DND-41 (cell line): ENCODE measurements around the gene FNDC8.

Experiments
- ATAC-seq: fragments of 200-7000 bp; cut with Tn5 transposase; 3 replicates; pipeline ENCODE4 v1.9.1; 2021; ENCODE audit warnings: low read depth; ENCODE audit not compliant: insufficient read depth
- DNase-seq: peaks from one replicate; pipeline ENCODE4 v3.0.0-alpha.2; 2020
- H2AFZ ChIP-seq: 2 replicates; pipeline ENCODE4 v1.6.0; 2012; ENCODE audit warnings: low read depth, low read length
- H3K27ac ChIP-seq: 2 replicates; pipeline ENCODE4 v1.5.1; 2012; ENCODE audit warnings: low read length, inconsistent platforms
- H3K27me3 ChIP-seq: fragments of 200-600 bp; sonication (generic); 2 replicates; pipeline ENCODE4 v1.6.0; 2012; ENCODE audit warnings: low read length, mild to moderate bottlenecking, inconsistent platforms; ENCODE audit not compliant: insufficient read depth, poor library complexity
- H3K36me3 ChIP-seq: 2 replicates; pipeline ENCODE4 v1.5.1; 2012; ENCODE audit warnings: low read length, inconsistent platforms; ENCODE audit not compliant: insufficient read depth
- H3K4me1 ChIP-seq: 2 replicates; pipeline ENCODE4 v1.5.1; 2012; ENCODE audit warnings: mild to moderate bottlenecking, low read length; ENCODE audit not compliant: insufficient read depth
- H3K4me2 ChIP-seq: 2 replicates; pipeline ENCODE4 v1.6.0; 2012; ENCODE audit warnings: mild to moderate bottlenecking, moderate library complexity, low read length, inconsistent platforms; ENCODE audit not compliant: insufficient read depth
- H3K4me3 ChIP-seq, 2 experiments: fragments of 200-600 bp in 1 of 2; shearing (Covaris generic) in 1 of 2; 2 replicates each; pipeline ENCODE4 v1.5.1; 2012 to 2016; ENCODE audit warnings: inconsistent platforms in 2 of 2, low read length in 2 of 2, mild to moderate bottlenecking in 2 of 2, low read depth in 1 of 2, moderate library complexity in 1 of 2
- H3K79me2 ChIP-seq: 2 replicates; pipeline ENCODE4 v1.6.0; 2012; ENCODE audit warnings: low read length, inconsistent platforms; ENCODE audit not compliant: insufficient read depth
- H3K9ac ChIP-seq: 2 replicates; pipeline ENCODE4 v1.6.0; 2012; ENCODE audit warnings: low read depth, mild to moderate bottlenecking, inconsistent platforms, low read length, moderate library complexity
- H3K9me3 ChIP-seq: 2 replicates; pipeline ENCODE4 v1.5.1; 2012; ENCODE audit warnings: low read length, moderate library complexity, mild to moderate bottlenecking, inconsistent platforms; ENCODE audit not compliant: insufficient read depth, severe bottlenecking
- H4K20me1 ChIP-seq: 2 replicates; pipeline ENCODE4 v1.6.0; 2012; ENCODE audit warnings: low read length; ENCODE audit not compliant: insufficient read depth
- EZH2 ChIP-seq: IDR thresholded peaks from 3 replicates; pipeline ENCODE4 v1.6.1; 2012; ENCODE audit warnings: borderline replicate concordance, low read depth, mild to moderate bottlenecking, moderate library complexity, low read length, inconsistent platforms; ENCODE audit not compliant: severe bottlenecking
- TF ChIP-seq, protein P1 (sequence below): IDR thresholded peaks from 2 replicates; pipeline ENCODE4 v1.5.1; 2012; ENCODE audit warnings: borderline replicate concordance, low read length, moderate library complexity, mild to moderate bottlenecking; ENCODE audit not compliant: poor library complexity, severe bottlenecking; ENCODE audit errors: extremely low read depth

FNDC8 gene

DNA sequence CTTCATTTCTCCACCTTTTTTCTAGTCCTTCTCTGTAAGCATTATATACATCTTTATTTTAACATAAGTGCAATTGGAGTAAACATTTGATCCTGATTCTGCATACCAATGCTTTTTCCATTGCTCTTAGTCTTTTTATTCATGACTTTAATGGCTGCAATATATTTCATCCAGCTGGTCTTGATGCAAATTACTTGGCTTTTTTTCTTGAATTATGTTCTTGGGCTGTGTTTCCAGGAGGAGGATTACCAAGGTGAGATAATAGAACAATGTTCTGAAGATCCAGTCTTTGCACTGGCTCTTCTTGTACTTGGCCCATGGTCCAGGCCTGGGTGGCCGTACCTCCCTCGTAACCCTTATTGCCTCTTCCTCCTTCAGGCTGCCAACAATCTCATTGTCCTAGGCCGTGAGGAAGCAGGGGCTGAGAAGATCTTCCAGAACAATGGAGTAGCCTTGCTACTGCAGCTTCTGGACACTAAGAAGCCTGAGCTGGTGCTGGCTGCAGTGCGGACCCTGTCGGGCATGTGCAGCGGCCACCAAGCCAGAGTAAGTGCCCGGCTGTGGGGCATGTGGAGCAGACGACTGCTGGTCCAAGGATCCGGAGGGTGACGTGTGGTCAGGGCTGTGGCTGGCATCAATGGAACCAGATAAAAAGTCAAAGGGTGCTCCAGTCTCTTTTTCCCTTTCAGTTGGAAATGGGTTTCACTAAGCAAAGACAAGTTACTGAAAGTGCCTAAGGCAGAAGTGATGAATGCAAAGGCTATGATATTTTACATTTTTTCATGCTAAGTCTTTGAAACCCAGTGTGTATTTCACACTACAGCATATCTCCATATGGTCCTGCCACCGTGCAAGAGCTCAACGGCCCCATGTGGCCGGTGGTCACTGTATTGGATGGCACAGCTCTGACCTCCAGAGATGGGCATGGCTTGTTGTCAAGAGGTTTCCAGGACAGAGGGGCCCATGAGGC lies 33.1 kb downstream of the FNDC8 start:
- no peaks in the 10 kb centered on the region for H3K36me3 ChIP-seq
- H4K20me1 ChIP-seq, result no peaks in the 10 kb centered on the region
- H3K27me3 ChIP-seq, result peaks cover 6% of the 10 kb centered on the region
- TF ChIP-seq, protein P1, sequence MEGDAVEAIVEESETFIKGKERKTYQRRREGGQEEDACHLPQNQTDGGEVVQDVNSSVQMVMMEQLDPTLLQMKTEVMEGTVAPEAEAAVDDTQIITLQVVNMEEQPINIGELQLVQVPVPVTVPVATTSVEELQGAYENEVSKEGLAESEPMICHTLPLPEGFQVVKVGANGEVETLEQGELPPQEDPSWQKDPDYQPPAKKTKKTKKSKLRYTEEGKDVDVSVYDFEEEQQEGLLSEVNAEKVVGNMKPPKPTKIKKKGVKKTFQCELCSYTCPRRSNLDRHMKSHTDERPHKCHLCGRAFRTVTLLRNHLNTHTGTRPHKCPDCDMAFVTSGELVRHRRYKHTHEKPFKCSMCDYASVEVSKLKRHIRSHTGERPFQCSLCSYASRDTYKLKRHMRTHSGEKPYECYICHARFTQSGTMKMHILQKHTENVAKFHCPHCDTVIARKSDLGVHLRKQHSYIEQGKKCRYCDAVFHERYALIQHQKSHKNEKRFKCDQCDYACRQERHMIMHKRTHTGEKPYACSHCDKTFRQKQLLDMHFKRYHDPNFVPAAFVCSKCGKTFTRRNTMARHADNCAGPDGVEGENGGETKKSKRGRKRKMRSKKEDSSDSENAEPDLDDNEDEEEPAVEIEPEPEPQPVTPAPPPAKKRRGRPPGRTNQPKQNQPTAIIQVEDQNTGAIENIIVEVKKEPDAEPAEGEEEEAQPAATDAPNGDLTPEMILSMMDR, result no peak
- TF ChIP-seq EZH2, result no peak
- DNase-seq (no peak), ATAC-seq (no peak)
- no peak overlapping the region for H3K9ac ChIP-seq
- no peaks in the 10 kb centered on the region for H3K9me3 ChIP-seq
- no peaks in the 10 kb centered on the region for H3K4me1 ChIP-seq
- no peak overlapping the region for H3K4me2 ChIP-seq
- H3K4me3 ChIP-seq, result no peak overlapping the region
- no peak overlapping the region for H3K27ac ChIP-seq
- H3K79me2 ChIP-seq, result no peaks in the 10 kb centered on the region
- no peak overlapping the region for H2AFZ ChIP-seq

DNA sequence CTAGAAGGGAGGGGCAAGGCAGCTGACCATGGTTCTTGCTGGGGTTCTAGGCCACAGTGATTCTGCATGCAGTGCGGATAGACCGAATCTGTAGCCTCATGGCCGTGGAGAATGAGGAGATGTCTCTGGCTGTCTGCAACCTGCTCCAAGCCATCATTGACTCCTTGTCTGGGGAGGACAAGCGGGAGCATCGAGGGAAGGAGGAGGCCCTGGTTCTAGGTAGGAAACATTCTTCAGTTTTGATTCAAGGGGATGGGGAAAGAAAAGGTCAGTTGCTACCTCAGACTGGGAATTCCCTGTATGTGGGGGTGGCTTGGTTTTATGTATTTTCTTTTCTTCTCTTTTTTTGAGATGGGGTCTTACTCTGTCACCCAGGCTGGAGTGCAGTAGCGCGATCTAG lies 33.8 kb downstream of the FNDC8 start:
- no peak for TF ChIP-seq EZH2
- Histone ChIP-seq H2AFZ (no peak overlapping the region), H3K4me2 (no peak overlapping the region), H4K20me1 (no peaks in the 10 kb centered on the region), H3K9ac (no peak overlapping the region), H3K4me1 (no peaks in the 10 kb centered on the region), H3K79me2 (no peaks in the 10 kb centered on the region), H3K27me3 (peaks cover 5% of the 10 kb centered on the region), H3K36me3 (no peaks in the 10 kb centered on the region), H3K9me3 (no peaks in the 10 kb centered on the region), H3K4me3 (no peak overlapping the region), H3K27ac (no peak overlapping the region)
- no peak for DNase-seq
- ATAC-seq, result no peak

DNA sequence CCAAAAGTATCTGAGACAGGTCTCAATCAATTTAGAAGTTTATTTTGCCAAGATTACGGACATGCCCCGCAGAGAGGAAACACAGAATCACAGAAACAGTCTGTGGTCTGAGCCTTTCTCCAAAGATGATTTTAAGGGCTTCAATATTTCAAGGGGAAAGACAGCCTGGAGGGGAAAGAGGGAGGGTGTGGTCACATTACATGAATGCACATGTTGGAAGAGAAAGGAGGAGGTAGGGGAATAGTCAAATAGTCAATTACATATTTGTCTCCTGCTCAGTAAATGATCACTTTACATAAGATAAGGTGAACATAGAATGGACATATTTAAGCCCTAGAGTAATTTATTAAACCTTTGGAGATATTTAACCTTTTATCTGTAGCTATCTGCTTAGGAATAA lies 38.5 kb downstream of the FNDC8 start:
- TF ChIP-seq EZH2, result no peak
- TF ChIP-seq, protein P1, result no peak
- peaks cover 2% of the 10 kb centered on the region for H3K27me3 ChIP-seq
- no peaks in the 10 kb centered on the region for H4K20me1 ChIP-seq
- H2AFZ ChIP-seq, result no peak overlapping the region
- no peak overlapping the region for H3K27ac ChIP-seq
- no peaks in the 10 kb centered on the region for H3K9me3 ChIP-seq
- no peak for ATAC-seq
- H3K4me2 ChIP-seq, result no peak overlapping the region
- no peaks in the 10 kb centered on the region for H3K36me3 ChIP-seq
- no peaks in the 10 kb centered on the region for H3K79me2 ChIP-seq
- no peaks in the 10 kb centered on the region for H3K4me1 ChIP-seq
- H3K4me3 ChIP-seq, result no peak overlapping the region
- no peak for DNase-seq
- no peak overlapping the region for H3K9ac ChIP-seq

DNA sequence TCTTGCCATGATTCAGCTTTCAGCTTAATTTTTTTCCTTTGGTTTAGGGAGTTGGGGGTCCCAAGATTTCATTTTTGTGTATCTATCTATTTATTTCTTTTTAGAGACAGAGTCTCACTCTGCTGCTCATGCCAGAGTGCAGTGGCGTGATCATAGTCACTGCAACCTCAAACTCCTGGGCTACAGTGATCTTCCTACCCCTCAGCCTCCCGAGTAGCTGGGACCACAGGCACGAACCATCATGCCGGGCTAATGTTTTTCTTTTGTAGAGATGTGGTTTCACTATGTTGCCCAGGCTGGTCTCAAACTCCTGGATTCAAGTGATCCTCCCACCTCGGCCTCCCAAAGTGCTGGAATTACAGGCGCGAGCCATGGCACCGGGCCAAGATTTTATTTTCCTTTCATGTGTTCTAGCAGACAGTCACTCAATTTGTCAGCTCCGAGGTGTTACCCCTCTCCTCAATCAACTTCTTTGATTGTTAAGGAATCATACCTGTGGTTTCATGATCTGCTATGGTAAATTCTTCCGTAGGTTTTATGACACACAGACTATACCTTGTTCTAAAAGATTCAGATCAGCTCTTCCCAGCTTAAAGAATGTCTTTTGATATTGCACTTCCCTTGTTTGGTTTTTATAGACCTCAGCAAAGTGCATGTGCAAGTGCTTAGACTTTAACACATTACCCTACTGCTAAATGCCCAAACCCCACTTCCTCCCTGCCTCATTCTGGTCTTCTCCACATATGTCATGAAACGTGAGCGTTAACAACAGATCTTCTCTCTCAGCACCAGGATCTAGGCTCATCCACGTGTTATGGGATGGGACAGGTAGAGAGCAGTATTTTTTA lies 39.2 kb downstream of the FNDC8 start:
- Histone ChIP-seq H2AFZ (no peak overlapping the region), H3K79me2 (no peaks in the 10 kb centered on the region), H3K27ac (no peak overlapping the region), H3K4me1 (no peaks in the 10 kb centered on the region), H3K27me3 (peaks cover 2% of the 10 kb centered on the region), H3K9me3 (no peaks in the 10 kb centered on the region), H3K4me3 (no peak overlapping the region), H3K9ac (no peak overlapping the region), H3K4me2 (no peak overlapping the region), H4K20me1 (no peaks in the 10 kb centered on the region), H3K36me3 (no peaks in the 10 kb centered on the region)
- TF ChIP-seq, protein P1, result no peak
- no peak for DNase-seq
- ATAC-seq, result peak; percentile 22; the same call in 1 of the 3 replicates
